Panc1 (cell line): ENCODE measurements around the gene TENT4B.

Experiments
- POLR2AphosphoS5 ChIP-seq: IDR thresholded peaks from 2 replicates; pipeline ENCODE4 v1.6.1; 2012; ENCODE audit warnings: mild to moderate bottlenecking, low read depth, low read length, moderate library complexity
- TF ChIP-seq, protein P1 (sequence below): fragments of 450-650 bp; IDR thresholded peaks from 2 replicates; pipeline ENCODE4 v1.5.1; 2017; ENCODE audit warnings: mild to moderate bottlenecking
- TF ChIP-seq, protein P2 (sequence below), 2 experiments: IDR thresholded peaks; 2 replicates each; pipeline ENCODE4 v1.6.1; 2011 to 2012; ENCODE audit warnings: low read depth in 2 of 2, control low read depth in 1 of 2, low read length in 1 of 2, mild to moderate bottlenecking in 1 of 2, moderate library complexity in 1 of 2; ENCODE audit not compliant: insufficient read depth in 1 of 2

DNA sequence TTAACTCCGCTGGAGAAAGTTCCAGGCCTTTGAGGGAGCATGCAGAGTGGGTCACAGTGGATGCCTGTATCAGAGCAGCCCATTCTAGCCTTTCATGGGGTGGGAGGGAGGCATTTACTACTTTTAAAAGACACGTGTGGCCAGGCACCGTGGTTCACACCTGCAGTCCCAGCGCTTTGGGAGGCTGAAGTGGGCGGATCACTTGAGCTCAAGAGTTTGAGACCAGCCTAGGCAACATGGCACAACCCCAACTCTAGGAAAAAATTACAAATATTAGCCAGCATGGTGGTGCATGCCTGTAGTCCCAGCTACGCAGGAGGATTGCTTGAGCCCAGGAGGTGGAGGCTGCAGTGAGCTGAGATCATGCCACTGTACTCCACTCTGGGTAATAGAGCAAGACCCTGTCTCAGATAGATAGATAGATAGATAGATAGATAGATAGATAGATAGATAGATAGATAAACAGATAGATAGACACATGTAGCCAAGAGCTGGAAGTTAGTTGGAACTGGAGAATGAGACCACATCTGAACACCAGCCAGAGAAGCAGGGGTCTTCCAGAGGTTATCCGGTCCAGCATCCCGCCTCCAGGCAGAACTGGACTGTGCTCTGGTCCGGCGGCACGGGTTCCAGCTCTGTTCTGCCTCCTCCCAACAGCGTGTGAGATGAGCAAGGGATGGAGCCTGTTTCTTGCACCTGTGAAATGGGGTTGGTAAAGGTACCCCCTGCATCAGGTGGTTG, 116.8 kb downstream of the TENT4B start:
- TF ChIP-seq, protein P1, sequence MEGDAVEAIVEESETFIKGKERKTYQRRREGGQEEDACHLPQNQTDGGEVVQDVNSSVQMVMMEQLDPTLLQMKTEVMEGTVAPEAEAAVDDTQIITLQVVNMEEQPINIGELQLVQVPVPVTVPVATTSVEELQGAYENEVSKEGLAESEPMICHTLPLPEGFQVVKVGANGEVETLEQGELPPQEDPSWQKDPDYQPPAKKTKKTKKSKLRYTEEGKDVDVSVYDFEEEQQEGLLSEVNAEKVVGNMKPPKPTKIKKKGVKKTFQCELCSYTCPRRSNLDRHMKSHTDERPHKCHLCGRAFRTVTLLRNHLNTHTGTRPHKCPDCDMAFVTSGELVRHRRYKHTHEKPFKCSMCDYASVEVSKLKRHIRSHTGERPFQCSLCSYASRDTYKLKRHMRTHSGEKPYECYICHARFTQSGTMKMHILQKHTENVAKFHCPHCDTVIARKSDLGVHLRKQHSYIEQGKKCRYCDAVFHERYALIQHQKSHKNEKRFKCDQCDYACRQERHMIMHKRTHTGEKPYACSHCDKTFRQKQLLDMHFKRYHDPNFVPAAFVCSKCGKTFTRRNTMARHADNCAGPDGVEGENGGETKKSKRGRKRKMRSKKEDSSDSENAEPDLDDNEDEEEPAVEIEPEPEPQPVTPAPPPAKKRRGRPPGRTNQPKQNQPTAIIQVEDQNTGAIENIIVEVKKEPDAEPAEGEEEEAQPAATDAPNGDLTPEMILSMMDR = no peak
- no peak for TF ChIP-seq POLR2AphosphoS5
- TF ChIP-seq, protein P2, sequence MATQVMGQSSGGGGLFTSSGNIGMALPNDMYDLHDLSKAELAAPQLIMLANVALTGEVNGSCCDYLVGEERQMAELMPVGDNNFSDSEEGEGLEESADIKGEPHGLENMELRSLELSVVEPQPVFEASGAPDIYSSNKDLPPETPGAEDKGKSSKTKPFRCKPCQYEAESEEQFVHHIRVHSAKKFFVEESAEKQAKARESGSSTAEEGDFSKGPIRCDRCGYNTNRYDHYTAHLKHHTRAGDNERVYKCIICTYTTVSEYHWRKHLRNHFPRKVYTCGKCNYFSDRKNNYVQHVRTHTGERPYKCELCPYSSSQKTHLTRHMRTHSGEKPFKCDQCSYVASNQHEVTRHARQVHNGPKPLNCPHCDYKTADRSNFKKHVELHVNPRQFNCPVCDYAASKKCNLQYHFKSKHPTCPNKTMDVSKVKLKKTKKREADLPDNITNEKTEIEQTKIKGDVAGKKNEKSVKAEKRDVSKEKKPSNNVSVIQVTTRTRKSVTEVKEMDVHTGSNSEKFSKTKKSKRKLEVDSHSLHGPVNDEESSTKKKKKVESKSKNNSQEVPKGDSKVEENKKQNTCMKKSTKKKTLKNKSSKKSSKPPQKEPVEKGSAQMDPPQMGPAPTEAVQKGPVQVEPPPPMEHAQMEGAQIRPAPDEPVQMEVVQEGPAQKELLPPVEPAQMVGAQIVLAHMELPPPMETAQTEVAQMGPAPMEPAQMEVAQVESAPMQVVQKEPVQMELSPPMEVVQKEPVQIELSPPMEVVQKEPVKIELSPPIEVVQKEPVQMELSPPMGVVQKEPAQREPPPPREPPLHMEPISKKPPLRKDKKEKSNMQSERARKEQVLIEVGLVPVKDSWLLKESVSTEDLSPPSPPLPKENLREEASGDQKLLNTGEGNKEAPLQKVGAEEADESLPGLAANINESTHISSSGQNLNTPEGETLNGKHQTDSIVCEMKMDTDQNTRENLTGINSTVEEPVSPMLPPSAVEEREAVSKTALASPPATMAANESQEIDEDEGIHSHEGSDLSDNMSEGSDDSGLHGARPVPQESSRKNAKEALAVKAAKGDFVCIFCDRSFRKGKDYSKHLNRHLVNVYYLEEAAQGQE (IDR thresholded peaks at IDR 0.05; ENCODE audit: insufficient read depth in 1 of 2, low read depth in 2 of 2, low read length in 1 of 2) = no peak
